Measurements from ENCODE around the gene MYO5A. TPM values are rescaled to one million over a fixed set of nuclear protein-coding genes. Genes with fewer than 3 reads are reported as not detected.

Gene MYO5A
- total RNA-seq, 1 experiment from 2014 or later: 17.6 TPM

- Histone ChIP-seq H3K4me1 (ENCODE audit: control insufficient read depth in 1 of 2, insufficient read depth in 2 of 2, low read length in 2 of 2) (peaks cover 6 to 10% of the 10 kb centered on the region in 2 experiments; a peak in 2 of 4 replicates), H3K4me3 (replicated peaks in 1 of 2; ENCODE audit: low read depth in 1 of 2, low read length in 2 of 2) (no peak overlapping the region), H3K36me3 (ENCODE audit: control insufficient read depth in 1 of 2, insufficient read depth in 2 of 2, low read length in 2 of 2) (no peaks in the 10 kb centered on the region; a peak in 1 of 4 replicates), H3K4me2 (ENCODE audit: low read length) (no peak overlapping the region), H3K9me3 (ENCODE audit: control insufficient read depth in 1 of 2, insufficient read depth in 1 of 2, low read depth in 1 of 2, low read length in 2 of 2) (no peaks in the 10 kb centered on the region), H3K27ac (ENCODE audit: low read depth, low read length) (no peak overlapping the region), H3K79me2 (ENCODE audit: insufficient read depth, low read length) (peaks cover 71% of the 10 kb centered on the region), H3K9ac (ENCODE audit: low read length) (no peak overlapping the region), H4K20me1 (ENCODE audit: insufficient read depth) (no peaks in the 10 kb centered on the region), H3K27me3 (ENCODE audit: insufficient read depth, low read length) (no peaks in the 10 kb centered on the region), H2AFZ (ENCODE audit: low read depth, low read length, poor library complexity, severe bottlenecking) (no peak overlapping the region), H3K9me2 (ENCODE audit: insufficient read depth) (no peaks in the 10 kb centered on the region)
- POLR2A ChIA-PET: interaction anchor here (1.1 kb wide), 1 partner anchor 27 kb away, joined by 3 read pairs; no protein-coding TSS in a partner anchor
- intact Hi-C loops (cut with micrococcal nuclease): no loop called here
- BruUV-seq (replicated peaks): no TSS peak
- no peak for ATAC-seq
- TF ChIP-seq EGR1 (IDR thresholded peaks at IDR 0.05; ENCODE audit: low read depth): no peak
- TF ChIP-seq CTCF (IDR thresholded peaks at IDR 0.05 in 2 of 3, conservative IDR thresholded peaks at IDR 0.05 in 1 of 3; ENCODE audit: borderline replicate concordance in 1 of 3, insufficient read depth in 1 of 3, low read depth in 2 of 3, low read length in 2 of 3): no peak
- TF ChIP-seq SRF (IDR thresholded peaks at IDR 0.05; ENCODE audit: low read depth): no peak
- no peak for TF ChIP-seq ZNF274 (IDR thresholded peaks at IDR 0.05; ENCODE audit: low read depth, low read length)
- no peak for TF ChIP-seq ELF1 (IDR thresholded peaks at IDR 0.05; ENCODE audit: borderline replicate concordance, low read depth)
- TF ChIP-seq CEBPB (IDR thresholded peaks at IDR 0.05; ENCODE audit: low read depth): no peak
- no peak for TF ChIP-seq ZBTB33 (IDR thresholded peaks at IDR 0.05; ENCODE audit: extremely low read depth, insufficient replicate concordance, low read length)
- no peak for TF ChIP-seq FOSL1 (IDR thresholded peaks at IDR 0.05; ENCODE audit: low read depth)
- no peak for TF ChIP-seq SP1 (IDR thresholded peaks at IDR 0.05; ENCODE audit: low read depth)
- RAD21 ChIA-PET (ENCODE audit: low non-redundant PET in 1 of 2, low total read pairs in 2 of 2, uncharacterized antibody in 2 of 2, unreplicated experiment in 2 of 2): no interaction called here
- no peak for DNase-seq (ENCODE audit: low read depth, low spot score)
- CTCF ChIA-PET: no interaction called here
Observed at GRCh38 chr15:52288986-52289385, 239.7 kb downstream of the MYO5A start.

All from HCT116 (cell line).